Amniotic epithelial cell (primary cell): ENCODE results near the gene RNASE11.
"Not testable (repeated sequence)": the region's sequence is repeated elsewhere in the genome, so short reads cannot be mapped to it uniquely, and the experiment has no call there.

ENCODE experiments used
- DNase-seq: peaks from one replicate; pipeline ENCODE4 v3.0.0-alpha.2; 2010; ENCODE audit warnings: low read depth

RNASE11 gene

GRCh38 chr14:20614038-20614840 lies 26.4 kb upstream of the RNASE11 start:
- peak; percentile 23 for DNase-seq

GRCh38 chr14:20613094-20614037 lies 25.6 kb upstream of the RNASE11 start:
- DNase-seq, result peak; percentile 97

- DNase-seq, result no peak
Measured at GRCh38 chr14:20612403-20612802, 24.6 kb upstream of the RNASE11 start.

GRCh38 chr14:20611277-20611676 lies 23.5 kb upstream of the RNASE11 start:
- no peak for DNase-seq

GRCh38 chr14:20610002-20610765 lies 22.4 kb upstream of the RNASE11 start:
- peak; percentile 70 for DNase-seq

- peak; percentile 78 for DNase-seq
Measured at GRCh38 chr14:20609215-20610001, 21.6 kb upstream of the RNASE11 start.

- no peak for DNase-seq
Measured at GRCh38 chr14:20608383-20609110, 20.7 kb upstream of the RNASE11 start.

GRCh38 chr14:20607617-20608016 lies 19.8 kb upstream of the RNASE11 start:
- DNase-seq, result no peak

GRCh38 chr14:20606902-20607242 lies 19.1 kb upstream of the RNASE11 start:
- no peak for DNase-seq

GRCh38 chr14:20606190-20606901 lies 18.5 kb upstream of the RNASE11 start:
- peak; percentile 29 for DNase-seq

- no peak for DNase-seq
Measured at GRCh38 chr14:20603813-20604690, 16.3 kb upstream of the RNASE11 start.

- DNase-seq, result no peak
Measured at GRCh38 chr14:20602583-20602982, 14.8 kb upstream of the RNASE11 start.

- no peak for DNase-seq
Measured at GRCh38 chr14:20601522-20601921, 13.7 kb upstream of the RNASE11 start.

- no peak for DNase-seq
Measured at GRCh38 chr14:20597108-20597507, 9.3 kb upstream of the RNASE11 start.

- not testable (repeated sequence) for DNase-seq
Measured at GRCh38 chr14:20595726-20596125, 7.9 kb upstream of the RNASE11 start.

GRCh38 chr14:20592574-20592973 lies 4.8 kb upstream of the RNASE11 start:
- DNase-seq, result no peak

- DNase-seq, result no peak
Measured at GRCh38 chr14:20591235-20591634, 3.4 kb upstream of the RNASE11 start, which contains the start of gene RNASE12. RNASE12 (minus strand) TSS chr14:20591376; CDS start chr14:20590723, 653 bp downstream.

- DNase-seq, result no peak
Measured at GRCh38 chr14:20583908-20584307, 3.9 kb downstream of the RNASE11 start.

- DNase-seq, result no peak
Measured at GRCh38 chr14:20583142-20583541, 4.7 kb downstream of the RNASE11 start.
